HG02588 (cell line): ENCODE results near the gene ROGDI.
A peak's percentile ranks its signal among the peaks of the same experiment; 100 is the strongest.

Experiments
- ATAC-seq: cut with Tn5 transposase; IDR thresholded peaks from one replicate; pipeline ENCODE4 v1.9.1; 2021; ENCODE audit warnings: mild to moderate bottlenecking, moderate library complexity; ENCODE audit not compliant: unreplicated experiment

The ROGDI gene

GRCh38 chr16:4801962-4802658, at the start of gene ROGDI:
Gene ROGDI (minus strand): TSS chr16:4802633. CDS start chr16:4802571, 62 bp downstream.
- ATAC-seq: peak; percentile 58

- ATAC-seq: no peak
These were observed 47.8 kb upstream of the ROGDI start for GRCh38 chr16:4850211-4850610.

GRCh38 chr16:4847774-4848587, 45.5 kb upstream of the ROGDI start:
- peak; percentile 23 for ATAC-seq

GRCh38 chr16:4846901-4847773, 44.7 kb upstream of the ROGDI start, which contains the start of the genes GLYR1 and UBN1:
Gene GLYR1 (minus strand): TSS chr16:4847288. CDS start chr16:4847265, 23 bp downstream.
Gene UBN1 (plus strand): TSS chr16:4847481. CDS start chr16:4852918, 5,437 bp downstream.
- ATAC-seq: peak; percentile 82

- no peak for ATAC-seq
These were observed 44.1 kb upstream of the ROGDI start for GRCh38 chr16:4846503-4846900.

GRCh38 chr16:4840984-4841383, 38.6 kb upstream of the ROGDI start:
- no peak for ATAC-seq

- no peak for ATAC-seq
These were observed 37.5 kb upstream of the ROGDI start for GRCh38 chr16:4839942-4840341.

GRCh38 chr16:4837733-4838501, 35.5 kb upstream of the ROGDI start:
- ATAC-seq: no peak

- no peak for ATAC-seq
These were observed 34.3 kb upstream of the ROGDI start for GRCh38 chr16:4836727-4837126.

GRCh38 chr16:4833584-4833983, 31.2 kb upstream of the ROGDI start:
- ATAC-seq: no peak

- ATAC-seq: no peak
These were observed 30.4 kb upstream of the ROGDI start for GRCh38 chr16:4832698-4833343.

- no peak for ATAC-seq
These were observed 29.2 kb upstream of the ROGDI start for GRCh38 chr16:4831616-4832015.

- no peak for ATAC-seq
These were observed 28.0 kb upstream of the ROGDI start for GRCh38 chr16:4830408-4830807.

- no peak for ATAC-seq
These were observed 26.3 kb upstream of the ROGDI start for GRCh38 chr16:4828567-4829321.

- ATAC-seq: no peak
These were observed 24.5 kb upstream of the ROGDI start for GRCh38 chr16:4826980-4827379.

- no peak for ATAC-seq
These were observed 24.1 kb upstream of the ROGDI start for GRCh38 chr16:4826526-4826925.

- no peak for ATAC-seq
These were observed 22.8 kb upstream of the ROGDI start for GRCh38 chr16:4825196-4825595.

- no peak for ATAC-seq
These were observed 18.2 kb upstream of the ROGDI start for GRCh38 chr16:4820652-4821051.

- ATAC-seq: no peak
These were observed 12.2 kb upstream of the ROGDI start for GRCh38 chr16:4814542-4815173.
